Trophoblast cell (in vitro differentiated cells and primary cell): ENCODE data around the gene NUAK2.
A peak's percentile ranks its signal among the peaks of the same experiment; 100 is the strongest.

Source experiments
- DNase-seq, 2 donors: peaks; one replicate each; pipeline ENCODE4 v3.0.0-alpha.2; 2016
- H2AFZ ChIP-seq: 2 replicates; pipeline ENCODE4 v1.6.1; 2013; ENCODE audit warnings: low read length, moderate library complexity, mild to moderate bottlenecking; ENCODE audit not compliant: insufficient read depth, poor library complexity
- H2AK5ac ChIP-seq: 2 replicates; pipeline ENCODE4 v1.6.1; 2013; ENCODE audit warnings: mild to moderate bottlenecking, low read length
- H2BK120ac ChIP-seq: 2 replicates; pipeline ENCODE4 v1.6.1; 2013; ENCODE audit warnings: low read length, mild to moderate bottlenecking, moderate library complexity; ENCODE audit not compliant: insufficient read depth, poor library complexity
- H2BK12ac ChIP-seq: 2 replicates; pipeline ENCODE4 v1.6.1; 2013; ENCODE audit warnings: mild to moderate bottlenecking, low read length, moderate library complexity
- H2BK5ac ChIP-seq: 2 replicates; pipeline ENCODE4 v1.6.1; 2013; ENCODE audit warnings: low read length, low read depth, moderate library complexity, mild to moderate bottlenecking; ENCODE audit not compliant: poor library complexity
- H3K14ac ChIP-seq: 2 replicates; pipeline ENCODE4 v1.6.1; 2013; ENCODE audit warnings: mild to moderate bottlenecking, low read length
- H3K18ac ChIP-seq: 2 replicates; pipeline ENCODE4 v1.6.1; 2013; ENCODE audit warnings: mild to moderate bottlenecking, low read length
- H3K23ac ChIP-seq: 2 replicates; pipeline ENCODE4 v1.6.1; 2013; ENCODE audit warnings: low read length
- H3K27ac ChIP-seq: 2 replicates; pipeline ENCODE4 v1.5.1; 2013; ENCODE audit warnings: low read depth, mild to moderate bottlenecking, inconsistent platforms, low read length, moderate library complexity
- H3K27me3 ChIP-seq: 2 replicates; pipeline ENCODE4 v1.6.1; 2013; ENCODE audit warnings: inconsistent platforms, mild to moderate bottlenecking, low read length, moderate library complexity; ENCODE audit not compliant: insufficient read depth
- H3K36me3 ChIP-seq, 2 experiments: 1 replicate in 1 of 2; 2 replicates in 1 of 2; pipeline ENCODE4 v1.6.1; 2013; ENCODE audit warnings: low read length in 2 of 2, mild to moderate bottlenecking in 2 of 2, moderate library complexity in 1 of 2; ENCODE audit not compliant: insufficient read depth in 2 of 2, control insufficient read depth in 1 of 2
- H3K4ac ChIP-seq: 2 replicates; pipeline ENCODE4 v1.6.1; 2013; ENCODE audit warnings: low read depth, mild to moderate bottlenecking, low read length, moderate library complexity
- H3K4me1 ChIP-seq, 2 experiments: 1 replicate in 1 of 2; 2 replicates in 1 of 2; pipeline ENCODE4 v1.6.1; 2013; ENCODE audit warnings: low read length in 2 of 2, mild to moderate bottlenecking in 2 of 2, moderate library complexity in 1 of 2; ENCODE audit not compliant: insufficient read depth in 2 of 2, control insufficient read depth in 1 of 2
- H3K4me2 ChIP-seq: 2 replicates; pipeline ENCODE4 v1.6.1; 2013; ENCODE audit warnings: inconsistent platforms, mild to moderate bottlenecking, low read length, moderate library complexity
- H3K4me3 ChIP-seq: 2 replicates; pipeline ENCODE4 v1.5.1; 2013; ENCODE audit warnings: mild to moderate bottlenecking, low read depth, low read length, inconsistent platforms
- H3K79me1 ChIP-seq: one replicate; pipeline ENCODE4 v1.6.1; 2013; ENCODE audit warnings: low read length
- H3K79me2 ChIP-seq: 2 replicates; pipeline ENCODE4 v1.6.1; 2013; ENCODE audit warnings: low read length, mild to moderate bottlenecking; ENCODE audit not compliant: control insufficient read depth, insufficient read depth, poor library complexity
- H3K9ac ChIP-seq: 2 replicates; pipeline ENCODE4 v1.6.1; 2013; ENCODE audit warnings: mild to moderate bottlenecking, low read length
- H3K9me3 ChIP-seq: 2 replicates; pipeline ENCODE4 v1.6.1; 2013; ENCODE audit warnings: low read depth, mild to moderate bottlenecking, control low read depth, inconsistent platforms, low read length; ENCODE audit not compliant: insufficient read depth
- H4K12ac ChIP-seq: 2 replicates; pipeline ENCODE4 v1.6.1; 2013; ENCODE audit warnings: low read depth, mild to moderate bottlenecking, low read length, moderate library complexity
- H4K8ac ChIP-seq: 2 replicates; pipeline ENCODE4 v1.6.1; 2013; ENCODE audit warnings: low read depth, mild to moderate bottlenecking, low read length, moderate library complexity
- H4K91ac ChIP-seq: one replicate; pipeline ENCODE4 v1.6.1; 2013; ENCODE audit warnings: low read depth, mild to moderate bottlenecking, low read length, moderate library complexity
- WGBS: extraction: QIAGEN DNeasy Blood & Tissue Kit; methylation state at CpG from one replicate; pipeline ENCODE4 v1.1.7; 2013; ENCODE audit warnings: missing lambda C conversion rate; ENCODE audit not compliant: insufficient read length, insufficient coverage; ENCODE audit errors: extremely low coverage; 5-methylcytosine and 5-hydroxymethylcytosine counted together

The NUAK2 gene

GRCh38 chr1:205275916-205276688 is 45.4 kb downstream of the NUAK2 start:
- no peak overlapping the region for H3K27ac ChIP-seq
- no peak overlapping the region for H3K4me2 ChIP-seq
- H3K9ac ChIP-seq: no peak overlapping the region
- H3K14ac ChIP-seq: peak overlapping the region; percentile 76
- peak overlapping the region; percentile 15 for H3K4ac ChIP-seq
- no peak overlapping the region for H2AFZ ChIP-seq
- peak overlapping the region; percentile 65 for H4K91ac ChIP-seq
- H3K23ac ChIP-seq: no peak overlapping the region
- peaks cover 4% of the 10 kb centered on the region for H3K79me1 ChIP-seq
- no peak overlapping the region for H3K4me3 ChIP-seq
- H2BK12ac ChIP-seq: peak overlapping the region; percentile 90
- H3K9me3 ChIP-seq: no peaks in the 10 kb centered on the region
- H2BK120ac ChIP-seq: peak overlapping the region; percentile 57
- H4K12ac ChIP-seq: no peak overlapping the region
- no peaks in the 10 kb centered on the region for H3K79me2 ChIP-seq
- peaks cover 0 to 18% of the 10 kb centered on the region in 2 experiments for H3K4me1 ChIP-seq
- peak overlapping the region; percentile 97 for H2AK5ac ChIP-seq
- DNase-seq: no peak
- H3K18ac ChIP-seq: peak overlapping the region; percentile 38
- no peaks in the 10 kb centered on the region for H3K27me3 ChIP-seq
- H4K8ac ChIP-seq: no peak overlapping the region
- H3K36me3 ChIP-seq: peaks cover 0 to 2% of the 10 kb centered on the region in 2 experiments
- WGBS: no CpG with 5 or more reads among the region's 9 CpGs
- H2BK5ac ChIP-seq: peak overlapping the region; percentile 1

- Histone ChIP-seq H3K14ac (peak overlapping the region; percentile 55), H4K12ac (no peak overlapping the region), H3K36me3 (peaks cover 0 to 2% of the 10 kb centered on the region in 2 experiments), H3K79me2 (no peaks in the 10 kb centered on the region), H3K9me3 (no peaks in the 10 kb centered on the region), H2AFZ (no peak overlapping the region), H3K4me3 (peak overlapping the region; percentile 5), H2BK120ac (peak overlapping the region; percentile 5), H2AK5ac (peak overlapping the region; percentile 26), H3K27me3 (no peaks in the 10 kb centered on the region), H2BK5ac (no peak overlapping the region), H3K79me1 (peaks cover 4% of the 10 kb centered on the region), H3K18ac (no peak overlapping the region), H3K4me2 (no peak overlapping the region), H3K4me1 (peaks cover 0 to 23% of the 10 kb centered on the region in 2 experiments), H3K4ac (no peak overlapping the region), H3K23ac (no peak overlapping the region), H4K8ac (no peak overlapping the region), H4K91ac (peak overlapping the region; percentile 21), H3K9ac (no peak overlapping the region), H2BK12ac (peak overlapping the region; percentile 51), H3K27ac (no peak overlapping the region)
- whole genome bisulfite sequencing: no CpG with 5 or more reads among the region's 3 CpGs
- no peak for DNase-seq
Measured at GRCh38 chr1:205275133-205275532, 46.4 kb downstream of the NUAK2 start.

- no peak overlapping the region for H2AK5ac ChIP-seq
- no peak overlapping the region for H3K4ac ChIP-seq
- peaks cover 0 to 2% of the 10 kb centered on the region in 2 experiments for H3K36me3 ChIP-seq
- H3K4me2 ChIP-seq: no peak overlapping the region
- H3K9ac ChIP-seq: no peak overlapping the region
- H3K79me2 ChIP-seq: no peaks in the 10 kb centered on the region
- DNase-seq: peak; percentile 77 to 86
- H4K8ac ChIP-seq: no peak overlapping the region
- H3K27ac ChIP-seq: peak overlapping the region; percentile 45
- H3K23ac ChIP-seq: no peak overlapping the region
- peaks cover 4% of the 10 kb centered on the region for H3K79me1 ChIP-seq
- H2BK120ac ChIP-seq: no peak overlapping the region
- no peaks in the 10 kb centered on the region for H3K9me3 ChIP-seq
- H3K14ac ChIP-seq: peak overlapping the region; percentile 14
- no CpG with 5 or more reads among the region's 8 CpGs for WGBS
- H3K27me3 ChIP-seq: no peaks in the 10 kb centered on the region
- H2BK12ac ChIP-seq: peak overlapping the region; percentile 38
- H4K91ac ChIP-seq: peak overlapping the region; percentile 57
- peak overlapping the region; percentile 1 for H2BK5ac ChIP-seq
- no peak overlapping the region for H3K4me3 ChIP-seq
- H3K18ac ChIP-seq: no peak overlapping the region
- no peak overlapping the region for H2AFZ ChIP-seq
- H3K4me1 ChIP-seq: peaks cover 0 to 23% of the 10 kb centered on the region in 2 experiments
- no peak overlapping the region for H4K12ac ChIP-seq
Measured at GRCh38 chr1:205274041-205274691, 47.4 kb downstream of the NUAK2 start.

GRCh38 chr1:205273551-205273982 is 48.0 kb downstream of the NUAK2 start:
- H3K14ac ChIP-seq: no peak overlapping the region
- H2AK5ac ChIP-seq: no peak overlapping the region
- H4K91ac ChIP-seq: no peak overlapping the region
- H3K4ac ChIP-seq: no peak overlapping the region
- H3K4me3 ChIP-seq: no peak overlapping the region
- H3K18ac ChIP-seq: no peak overlapping the region
- no peak overlapping the region for H3K23ac ChIP-seq
- WGBS: no CpG with 5 or more reads among the region's 7 CpGs
- no peaks in the 10 kb centered on the region for H3K27me3 ChIP-seq
- H3K79me1 ChIP-seq: peaks cover 4% of the 10 kb centered on the region
- no peak overlapping the region for H4K12ac ChIP-seq
- no peak overlapping the region for H3K9ac ChIP-seq
- H3K27ac ChIP-seq: peak overlapping the region; percentile 45
- peaks cover 0 to 2% of the 10 kb centered on the region in 2 experiments for H3K36me3 ChIP-seq
- H2BK5ac ChIP-seq: no peak overlapping the region
- no peak overlapping the region for H2AFZ ChIP-seq
- no peaks in the 10 kb centered on the region for H3K9me3 ChIP-seq
- no peak overlapping the region for H2BK12ac ChIP-seq
- H4K8ac ChIP-seq: no peak overlapping the region
- no peak overlapping the region for H2BK120ac ChIP-seq
- peak; percentile 86 to 95 for DNase-seq
- no peak overlapping the region for H3K4me2 ChIP-seq
- H3K4me1 ChIP-seq: peaks cover 0 to 23% of the 10 kb centered on the region in 2 experiments
- H3K79me2 ChIP-seq: no peaks in the 10 kb centered on the region
